Natural killer cell (primary cell): ENCODE results near the gene GRHL3. TPM values are rescaled to one million over a fixed set of nuclear protein-coding genes. Genes with fewer than 3 reads are reported as not detected.

ENCODE experiments used
- ATAC-seq, 3 donors: fragments of 150-1000 bp in 2 of 3; fragments of 200-7000 bp in 1 of 3; cut with Tn5 transposase; 1 replicate in 1 of 3; 2 replicates in 2 of 3; pipeline ENCODE4 v1.10.0; 2021; ENCODE audit warnings: mild to moderate bottlenecking in 2 of 3, moderate library complexity in 2 of 3
- DNase-seq, 2 donors: peaks; one replicate each; pipeline versions ENCODE4 v3.0.0 to v3.0.0-alpha.2; 2013 to 2021; ENCODE audit warnings: mixed read lengths in 1 of 2
- H3K27ac ChIP-seq: one replicate; pipeline ENCODE4 v1.5.1; 2013; ENCODE audit warnings: mild to moderate bottlenecking, low read length
- H3K27me3 ChIP-seq: one replicate; pipeline ENCODE4 v1.6.1; 2013; ENCODE audit warnings: low read length; ENCODE audit not compliant: control insufficient read depth, insufficient read depth
- H3K36me3 ChIP-seq: one replicate; pipeline ENCODE4 v1.6.1; 2013; ENCODE audit warnings: low read length; ENCODE audit not compliant: control insufficient read depth, insufficient read depth
- H3K4me1 ChIP-seq: one replicate; pipeline ENCODE4 v1.6.1; 2013; ENCODE audit warnings: low read length; ENCODE audit not compliant: control insufficient read depth, insufficient read depth
- H3K4me3 ChIP-seq: one replicate; pipeline ENCODE4 v1.5.1; 2013; ENCODE audit warnings: low read length
- H3K9me3 ChIP-seq: one replicate; pipeline ENCODE4 v1.6.1; 2013; ENCODE audit warnings: low read length; ENCODE audit not compliant: control insufficient read depth, insufficient read depth
- H3K27ac Mint-ChIP-seq, 2 donors: one replicate each; pipeline ENCODE4 v1.8.0; 2022; ENCODE audit warnings: mild to moderate bottlenecking in 2 of 2, mixed read lengths in 2 of 2, moderate library complexity in 1 of 2
- H3K27me3 Mint-ChIP-seq, 2 donors: one replicate each; pipeline ENCODE4 v1.8.0; 2022; ENCODE audit warnings: low read depth in 2 of 2, mixed read lengths in 2 of 2
- H3K36me3 Mint-ChIP-seq: one replicate; pipeline ENCODE4 v1.8.0; 2022; ENCODE audit warnings: mixed read lengths
- H3K4me1 Mint-ChIP-seq, 2 donors: one replicate each; pipeline ENCODE4 v1.8.0; 2022; ENCODE audit warnings: mixed read lengths in 2 of 2
- H3K4me3 Mint-ChIP-seq: one replicate; pipeline ENCODE4 v1.8.0; 2022; ENCODE audit warnings: mild to moderate bottlenecking, moderate library complexity, mixed read lengths
- H3K9me3 Mint-ChIP-seq, 2 donors: one replicate each; pipeline ENCODE4 v1.8.0; 2022; ENCODE audit warnings: mixed read lengths in 2 of 2
- WGBS: methylation state at CpG from one replicate; pipeline ENCODE4 v1.1.7; 2013; ENCODE audit warnings: missing lambda C conversion rate; ENCODE audit not compliant: insufficient coverage; 5-methylcytosine and 5-hydroxymethylcytosine counted together
- intact Hi-C: fragments of 100-400 bp; cut with micrococcal nuclease; formaldehyde crosslinking; loops from one replicate; pipeline ENCODE4 v1.14.2; 2022
- total RNA-seq, 4 donors: library from RNA; stranded (reverse); fragments of 120-200 nt in 1 of 4; gene quantifications; one replicate each; pipeline versions ENCODE4 v1.2.3 to v1.2.4, GENCODE V29; 2013 to 2022
- TF ChIP-seq, protein P1 (sequence below): fragments of 200-600 bp; IDR thresholded peaks from one replicate; pipeline ENCODE4 v1.8.0; 2022; ENCODE audit warnings: antibody characterized with exemption

GRHL3 gene
- total RNA-seq, 3 donors from 2014 or later (not counting 1 experiment from before 2014, with no cell fraction given): not detected

- intact Hi-C loops: no loop called here
- H3K27ac ChIP-seq: no peak overlapping the region
- no peak overlapping the region for H3K4me3 ChIP-seq
- DNase-seq (no peak), ATAC-seq (no peak)
- peaks cover 5% of the 10 kb centered on the region for H3K27me3 ChIP-seq
- H3K9me3 ChIP-seq: no peaks in the 10 kb centered on the region
- H3K4me1 Mint-ChIP-seq: no peaks in the 10 kb centered on the region
- H3K36me3 Mint-ChIP-seq: no peaks in the 10 kb centered on the region
- H3K27ac Mint-ChIP-seq: no peak overlapping the region
- TF ChIP-seq, protein P1, sequence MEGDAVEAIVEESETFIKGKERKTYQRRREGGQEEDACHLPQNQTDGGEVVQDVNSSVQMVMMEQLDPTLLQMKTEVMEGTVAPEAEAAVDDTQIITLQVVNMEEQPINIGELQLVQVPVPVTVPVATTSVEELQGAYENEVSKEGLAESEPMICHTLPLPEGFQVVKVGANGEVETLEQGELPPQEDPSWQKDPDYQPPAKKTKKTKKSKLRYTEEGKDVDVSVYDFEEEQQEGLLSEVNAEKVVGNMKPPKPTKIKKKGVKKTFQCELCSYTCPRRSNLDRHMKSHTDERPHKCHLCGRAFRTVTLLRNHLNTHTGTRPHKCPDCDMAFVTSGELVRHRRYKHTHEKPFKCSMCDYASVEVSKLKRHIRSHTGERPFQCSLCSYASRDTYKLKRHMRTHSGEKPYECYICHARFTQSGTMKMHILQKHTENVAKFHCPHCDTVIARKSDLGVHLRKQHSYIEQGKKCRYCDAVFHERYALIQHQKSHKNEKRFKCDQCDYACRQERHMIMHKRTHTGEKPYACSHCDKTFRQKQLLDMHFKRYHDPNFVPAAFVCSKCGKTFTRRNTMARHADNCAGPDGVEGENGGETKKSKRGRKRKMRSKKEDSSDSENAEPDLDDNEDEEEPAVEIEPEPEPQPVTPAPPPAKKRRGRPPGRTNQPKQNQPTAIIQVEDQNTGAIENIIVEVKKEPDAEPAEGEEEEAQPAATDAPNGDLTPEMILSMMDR: no peak
- 92% methylated on average over 2 of the region's 3 CpGs for WGBS
- peaks cover 32 to 49% of the 10 kb centered on the region in 2 donors for H3K27me3 Mint-ChIP-seq
- H3K9me3 Mint-ChIP-seq: no peaks in the 10 kb centered on the region
- no peak overlapping the region for H3K4me3 Mint-ChIP-seq
- no peaks in the 10 kb centered on the region for H3K4me1 ChIP-seq
- H3K36me3 ChIP-seq: no peaks in the 10 kb centered on the region
These were observed 16.9 kb upstream of the GRHL3 start for GRCh38 chr1:24302209-24302611.

GRCh38 chr1:24303600-24303999 lies 15.6 kb upstream of the GRHL3 start:
- Histone ChIP-seq H3K27me3 (peaks cover 5% of the 10 kb centered on the region), H3K4me3 (no peak overlapping the region), H3K4me1 (no peaks in the 10 kb centered on the region), H3K27ac (no peak overlapping the region), H3K9me3 (no peaks in the 10 kb centered on the region), H3K36me3 (no peaks in the 10 kb centered on the region)
- no peak overlapping the region for H3K27ac Mint-ChIP-seq
- H3K4me3 Mint-ChIP-seq: no peak overlapping the region
- H3K36me3 Mint-ChIP-seq: no peaks in the 10 kb centered on the region
- ATAC-seq (no peak), DNase-seq (no peak)
- peaks cover 31 to 47% of the 10 kb centered on the region in 2 donors for H3K27me3 Mint-ChIP-seq
- 88% methylated on average over 4 of the region's 4 CpGs for WGBS
- TF ChIP-seq, protein P1: no peak
- intact Hi-C loops: no loop called here
- H3K9me3 Mint-ChIP-seq: no peaks in the 10 kb centered on the region
- H3K4me1 Mint-ChIP-seq: no peaks in the 10 kb centered on the region

DNA sequence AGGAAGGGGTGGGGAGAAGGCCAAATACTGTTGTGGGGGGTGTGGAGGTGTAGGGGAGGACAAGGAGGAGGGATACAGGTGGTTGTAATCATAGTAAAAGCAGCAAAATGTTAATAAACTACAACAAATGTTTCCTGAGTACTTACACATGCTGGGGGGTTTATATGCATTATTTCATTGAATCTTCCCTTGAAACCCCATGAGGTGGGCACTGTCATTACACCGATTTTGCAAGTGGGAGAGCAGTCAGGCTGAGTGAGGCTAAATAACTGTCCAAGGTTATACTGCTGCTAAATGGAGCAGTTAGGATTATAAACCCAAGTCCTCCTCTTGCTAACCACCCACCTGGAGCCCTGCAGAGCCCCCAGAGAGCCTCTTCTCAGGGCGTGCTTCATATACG lies 14.4 kb upstream of the GRHL3 start:
- Mint-ChIP-seq H3K4me3 (no peak overlapping the region), H3K27me3 (peaks cover 29 to 41% of the 10 kb centered on the region in 2 donors), H3K9me3 (no peaks in the 10 kb centered on the region), H3K36me3 (no peaks in the 10 kb centered on the region), H3K4me1 (no peaks in the 10 kb centered on the region), H3K27ac (no peak overlapping the region)
- Histone ChIP-seq H3K4me3 (no peak overlapping the region), H3K36me3 (no peaks in the 10 kb centered on the region), H3K27ac (no peak overlapping the region), H3K27me3 (peaks cover 5% of the 10 kb centered on the region), H3K4me1 (no peaks in the 10 kb centered on the region), H3K9me3 (no peaks in the 10 kb centered on the region)
- intact Hi-C loops: no loop called here
- DNase-seq (no peak), ATAC-seq (no peak)
- WGBS: 85% methylated on average over 3 of the region's 3 CpGs
- TF ChIP-seq, protein P1: no peak

GRCh38 chr1:24308365-24309015 lies 10.7 kb upstream of the GRHL3 start:
- peaks cover 5% of the 10 kb centered on the region for H3K27me3 ChIP-seq
- Mint-ChIP-seq H3K9me3 (no peaks in the 10 kb centered on the region), H3K27ac (no peak overlapping the region), H3K27me3 (peaks cover 23 to 26% of the 10 kb centered on the region in 2 donors), H3K4me1 (no peaks in the 10 kb centered on the region), H3K36me3 (no peaks in the 10 kb centered on the region), H3K4me3 (no peak overlapping the region)
- ATAC-seq (no peak), DNase-seq (no peak)
- intact Hi-C loops: no loop called here
- TF ChIP-seq, protein P1: no peak
- H3K4me3 ChIP-seq: no peak overlapping the region
- no peaks in the 10 kb centered on the region for H3K36me3 ChIP-seq
- 78% methylated on average over 3 of the region's 7 CpGs for WGBS
- no peaks in the 10 kb centered on the region for H3K9me3 ChIP-seq
- H3K27ac ChIP-seq: no peak overlapping the region
- H3K4me1 ChIP-seq: no peaks in the 10 kb centered on the region
